ENCODE results near the gene ATP1A2. TPM values are rescaled to one million over a fixed set of nuclear protein-coding genes. Genes with fewer than 3 reads are reported as not detected.
A peak's percentile ranks its signal among the peaks of the same experiment; 100 is the strongest.

Gene ATP1A2
- total and polyA plus RNA-seq, 8 donors, result 0.31 to 104 (median 10.9) TPM

DNA sequence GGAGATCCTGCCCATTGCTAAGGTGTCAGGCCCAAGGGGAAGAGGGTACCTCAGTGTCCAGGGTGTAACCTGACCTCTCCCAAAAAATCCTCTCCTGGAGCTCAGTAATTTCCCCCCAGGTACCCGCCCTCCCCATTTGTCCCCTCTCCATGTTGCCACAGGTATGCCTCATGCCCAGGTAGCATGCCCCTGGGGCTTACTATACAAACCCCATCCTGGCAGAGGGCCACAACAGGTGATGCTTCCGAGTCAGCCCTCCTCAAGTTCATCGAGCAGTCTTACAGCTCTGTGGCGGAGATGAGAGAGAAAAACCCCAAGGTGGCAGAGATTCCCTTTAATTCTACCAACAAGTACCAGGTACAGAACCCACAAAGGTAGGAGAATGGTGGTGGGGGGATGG is 51.5 kb downstream of the ATP1A2 start:
- intact Hi-C loops (cut with DNase I; ENCODE audit: low total_unique reads), result no loop called here
- H3K9me3 ChIP-seq, result no peaks in the 10 kb centered on the region
- no peak for DNase-seq
- no peaks in the 10 kb centered on the region for H3K36me3 ChIP-seq
- TF ChIP-seq POLR2A (IDR thresholded peaks at IDR 0.05) (no peak), POLR2AphosphoS5 (IDR thresholded peaks at IDR 0.05) (no peak), EP300 (IDR thresholded peaks at IDR 0.05) (no peak)
- TF ChIP-seq, protein P1, sequence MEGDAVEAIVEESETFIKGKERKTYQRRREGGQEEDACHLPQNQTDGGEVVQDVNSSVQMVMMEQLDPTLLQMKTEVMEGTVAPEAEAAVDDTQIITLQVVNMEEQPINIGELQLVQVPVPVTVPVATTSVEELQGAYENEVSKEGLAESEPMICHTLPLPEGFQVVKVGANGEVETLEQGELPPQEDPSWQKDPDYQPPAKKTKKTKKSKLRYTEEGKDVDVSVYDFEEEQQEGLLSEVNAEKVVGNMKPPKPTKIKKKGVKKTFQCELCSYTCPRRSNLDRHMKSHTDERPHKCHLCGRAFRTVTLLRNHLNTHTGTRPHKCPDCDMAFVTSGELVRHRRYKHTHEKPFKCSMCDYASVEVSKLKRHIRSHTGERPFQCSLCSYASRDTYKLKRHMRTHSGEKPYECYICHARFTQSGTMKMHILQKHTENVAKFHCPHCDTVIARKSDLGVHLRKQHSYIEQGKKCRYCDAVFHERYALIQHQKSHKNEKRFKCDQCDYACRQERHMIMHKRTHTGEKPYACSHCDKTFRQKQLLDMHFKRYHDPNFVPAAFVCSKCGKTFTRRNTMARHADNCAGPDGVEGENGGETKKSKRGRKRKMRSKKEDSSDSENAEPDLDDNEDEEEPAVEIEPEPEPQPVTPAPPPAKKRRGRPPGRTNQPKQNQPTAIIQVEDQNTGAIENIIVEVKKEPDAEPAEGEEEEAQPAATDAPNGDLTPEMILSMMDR (IDR thresholded peaks at IDR 0.05), result no peak
- H3K27me3 ChIP-seq, result peaks cover 0 to 19% (median 0%) of the 10 kb centered on the region in 3 donors
- no peak overlapping the region for H3K4me3 ChIP-seq
- H3K4me1 ChIP-seq, result no peaks in the 10 kb centered on the region
- H3K27ac ChIP-seq, result no peak overlapping the region
- 74 to 86% (median 83%) methylated on average over 4 of the region's 4 CpGs for WGBS, 5 donors

DNA sequence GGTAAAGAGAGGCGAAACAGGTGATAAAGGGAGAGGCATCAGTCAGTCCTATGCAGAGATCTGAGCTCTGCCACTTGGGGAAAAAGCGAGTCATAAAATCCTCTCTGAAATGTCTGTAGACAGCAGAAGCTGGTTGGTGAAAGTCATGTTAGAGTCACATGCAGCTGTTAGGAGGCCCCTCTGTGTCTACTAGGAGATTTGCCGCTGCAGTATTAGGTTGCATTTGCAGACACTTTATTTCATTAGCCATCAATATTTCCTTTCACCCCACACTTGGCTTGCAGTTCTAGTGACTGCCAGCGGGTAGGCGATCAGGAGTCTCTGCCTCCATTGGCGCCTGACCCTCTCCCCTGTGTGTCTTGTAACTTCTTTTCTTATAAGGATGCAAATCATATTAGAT is 52.0 kb downstream of the ATP1A2 start:
- DNase-seq, result no peak
- Histone ChIP-seq H3K4me3 (no peak overlapping the region), H3K36me3 (no peaks in the 10 kb centered on the region), H3K9me3 (no peaks in the 10 kb centered on the region), H3K4me1 (no peaks in the 10 kb centered on the region), H3K27ac (no peak overlapping the region), H3K27me3 (peaks cover 0 to 19% (median 0%) of the 10 kb centered on the region in 3 donors)
- no peak for TF ChIP-seq POLR2A (IDR thresholded peaks at IDR 0.05)
- no peak for TF ChIP-seq EP300 (IDR thresholded peaks at IDR 0.05)
- TF ChIP-seq, protein P1 (IDR thresholded peaks at IDR 0.05), result no peak
- no peak for TF ChIP-seq POLR2AphosphoS5 (IDR thresholded peaks at IDR 0.05)
- 86 to 94% (median 88%) methylated on average over 6 of the region's 6 CpGs for WGBS, 5 donors
- intact Hi-C loops (cut with DNase I; ENCODE audit: low total_unique reads), result no loop called here

DNA sequence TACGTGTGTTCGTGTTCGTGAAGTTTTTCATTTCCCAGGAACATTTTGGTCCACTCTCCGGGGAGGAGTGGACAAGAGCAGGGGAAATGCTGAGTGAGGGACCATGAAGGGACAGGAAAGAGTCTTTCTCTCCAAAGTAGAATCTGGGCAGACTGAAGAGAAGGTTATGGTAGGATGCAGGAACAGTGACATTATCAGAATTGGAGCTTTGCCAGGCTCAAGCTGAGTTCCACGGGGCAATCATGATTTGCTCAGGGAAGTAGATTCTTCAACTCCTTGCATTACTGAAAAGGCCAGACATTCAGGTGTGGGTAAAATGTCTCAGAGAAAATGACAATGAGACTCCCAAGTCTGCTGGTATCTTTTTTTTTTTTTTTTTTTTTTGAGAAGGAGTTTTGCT is 52.5 kb downstream of the ATP1A2 start:
- intact Hi-C loops (cut with DNase I; ENCODE audit: low total_unique reads), result no loop called here
- Histone ChIP-seq H3K27ac (no peak overlapping the region), H3K36me3 (no peaks in the 10 kb centered on the region), H3K27me3 (peaks cover 0 to 19% (median 0%) of the 10 kb centered on the region in 3 donors), H3K9me3 (no peaks in the 10 kb centered on the region), H3K4me3 (no peak overlapping the region), H3K4me1 (no peaks in the 10 kb centered on the region)
- 64 to 77% (median 69%) methylated on average over 5 of the region's 5 CpGs for WGBS, 5 donors
- peak in 1 of 2 donors; percentile 38 for DNase-seq
- TF ChIP-seq, protein P1 (IDR thresholded peaks at IDR 0.05), result no peak
- TF ChIP-seq EP300 (IDR thresholded peaks at IDR 0.05), result no peak
- no peak for TF ChIP-seq POLR2A (IDR thresholded peaks at IDR 0.05)
- TF ChIP-seq POLR2AphosphoS5 (IDR thresholded peaks at IDR 0.05), result no peak

- Histone ChIP-seq H3K9me3 (no peaks in the 10 kb centered on the region), H3K4me3 (no peak overlapping the region), H3K36me3 (no peaks in the 10 kb centered on the region), H3K27me3 (peaks cover 0 to 19% (median 0%) of the 10 kb centered on the region in 3 donors), H3K27ac (no peak overlapping the region), H3K4me1 (no peaks in the 10 kb centered on the region)
- no peak for TF ChIP-seq POLR2A (IDR thresholded peaks at IDR 0.05)
- TF ChIP-seq POLR2AphosphoS5 (IDR thresholded peaks at IDR 0.05), result no peak
- TF ChIP-seq, protein P1 (IDR thresholded peaks at IDR 0.05), result no peak
- no peak for TF ChIP-seq EP300 (IDR thresholded peaks at IDR 0.05)
- WGBS, 5 donors, result 82 to 87% (median 83%) methylated on average over 13 of the region's 13 CpGs
- intact Hi-C loops (cut with DNase I; ENCODE audit: low total_unique reads), result no loop called here
- no peak for DNase-seq
Observed at GRCh38 chr1:160168609-160169369, 53.2 kb downstream of the ATP1A2 start.
